OCI-LY3 (cell line): ENCODE results near the gene SLC52A3.

Source experiments
- H2AFZ ChIP-seq: fragments of 200-600, 300-600 bp; shearing (Covaris generic); 2 replicates; pipeline ENCODE4 v1.6.0; 2014; ENCODE audit warnings: antibody characterized with exemption, low read depth, low read length
- H3K27ac ChIP-seq: fragments of 200-600, 300-600 bp; sonication (generic); 2 replicates; pipeline ENCODE4 v1.5.1; 2014; ENCODE audit warnings: mild to moderate bottlenecking, low read length, moderate library complexity, mixed read lengths
- H3K27me3 ChIP-seq: fragments of 200-600, 300-600 bp; sonication (generic); 2 replicates; pipeline ENCODE4 v1.6.1; 2014; ENCODE audit warnings: low read depth, low read length, mixed read lengths
- H3K36me3 ChIP-seq: fragments of 200-600, 300-600 bp; sonication (generic); replicated peaks from 2 replicates; pipeline ENCODE3; 2014; ENCODE audit warnings: low read depth, low read length, mixed read lengths
- H3K4me1 ChIP-seq: fragments of 300-600, 200-600 bp; sonication (generic); 2 replicates; pipeline ENCODE4 v1.6.1; 2014; ENCODE audit warnings: low read length, mixed read lengths
- H3K4me2 ChIP-seq: fragments of 200-600, 300-600 bp; sonication (generic); 2 replicates; pipeline ENCODE4 v1.6.1; 2014; ENCODE audit warnings: low read length, mixed read lengths
- H3K4me3 ChIP-seq: fragments of 300-600, 200-600 bp; sonication (generic); 2 replicates; pipeline ENCODE4 v1.5.1; 2014; ENCODE audit warnings: antibody characterized with exemption, mild to moderate bottlenecking, low read length, moderate library complexity
- H3K79me2 ChIP-seq: fragments of 300-600, 200-600 bp; shearing (Covaris generic); 2 replicates; pipeline ENCODE4 v1.6.1; 2014; ENCODE audit warnings: mild to moderate bottlenecking, low read length, mixed read lengths
- H3K9ac ChIP-seq: fragments of 300-600, 200-600 bp; shearing (Covaris generic); 2 replicates; pipeline ENCODE4 v1.6.0; 2014; ENCODE audit warnings: mild to moderate bottlenecking, low read length, moderate library complexity
- H3K9me3 ChIP-seq: fragments of 200-600, 300-600 bp; shearing (Covaris generic); 2 replicates; pipeline ENCODE4 v1.6.1; 2014; ENCODE audit warnings: low read length, mixed read lengths; ENCODE audit not compliant: insufficient read depth
- H4K20me1 ChIP-seq: fragments of 200-600, 300-600 bp; sonication (generic); 2 replicates; pipeline ENCODE4 v1.6.1; 2016; ENCODE audit warnings: low read length, mixed read lengths; ENCODE audit not compliant: insufficient read depth
- CTCF ChIP-seq: fragments of 200-600, 300-600 bp; sonication (generic); IDR thresholded peaks from 2 replicates; pipeline ENCODE4 v1.5.1; 2014; ENCODE audit warnings: antibody characterized with exemption, low read length, low read depth
- EZH2phosphoT487 ChIP-seq: fragments of 200-600 bp; shearing (Covaris generic); IDR thresholded peaks from 2 replicates; pipeline ENCODE4 v1.6.1; 2018; ENCODE audit warnings: antibody characterized with exemption, mixed run types, low read depth

The SLC52A3 gene

GRCh38 chr20:723756-724155 lies 44.5 kb downstream of the SLC52A3 start:
- no peaks in the 10 kb centered on the region for H3K36me3 ChIP-seq
- H3K4me1 ChIP-seq: peaks cover 28% of the 10 kb centered on the region
- H3K27me3 ChIP-seq: peaks cover 3% of the 10 kb centered on the region; the same call in 1 of the 2 replicates
- no peak overlapping the region for H3K4me3 ChIP-seq
- no peaks in the 10 kb centered on the region for H4K20me1 ChIP-seq
- no peak overlapping the region for H2AFZ ChIP-seq
- H3K27ac ChIP-seq: no peak overlapping the region
- H3K9ac ChIP-seq: no peak overlapping the region
- no peak overlapping the region for H3K4me2 ChIP-seq
- TF ChIP-seq EZH2phosphoT487 (no peak), CTCF (no peak)
- no peaks in the 10 kb centered on the region for H3K79me2 ChIP-seq
- no peaks in the 10 kb centered on the region for H3K9me3 ChIP-seq

GRCh38 chr20:722822-723644 lies 45.3 kb downstream of the SLC52A3 start:
- TF ChIP-seq EZH2phosphoT487 (no peak), CTCF (no peak)
- no peaks in the 10 kb centered on the region for H3K36me3 ChIP-seq
- H3K4me2 ChIP-seq: no peak overlapping the region
- H3K79me2 ChIP-seq: no peaks in the 10 kb centered on the region
- H3K27me3 ChIP-seq: peaks cover 3% of the 10 kb centered on the region; the same call in 1 of the 2 replicates
- no peak overlapping the region for H2AFZ ChIP-seq
- H4K20me1 ChIP-seq: no peaks in the 10 kb centered on the region
- H3K4me1 ChIP-seq: peaks cover 25% of the 10 kb centered on the region; the same call in 1 of the 2 replicates
- H3K9me3 ChIP-seq: no peaks in the 10 kb centered on the region
- H3K27ac ChIP-seq: no peak overlapping the region
- H3K9ac ChIP-seq: no peak overlapping the region
- H3K4me3 ChIP-seq: no peak overlapping the region

GRCh38 chr20:721876-722275 lies 46.4 kb downstream of the SLC52A3 start:
- no peak overlapping the region for H2AFZ ChIP-seq
- H3K79me2 ChIP-seq: no peaks in the 10 kb centered on the region
- H3K27me3 ChIP-seq: peaks cover under 1% of the 10 kb centered on the region; the same call in 1 of the 2 replicates
- TF ChIP-seq EZH2phosphoT487 (no peak), CTCF (no peak)
- H3K4me1 ChIP-seq: peaks cover 18% of the 10 kb centered on the region; the same call in 1 of the 2 replicates
- H3K4me3 ChIP-seq: no peak overlapping the region
- no peaks in the 10 kb centered on the region for H4K20me1 ChIP-seq
- H3K27ac ChIP-seq: no peak overlapping the region
- H3K9me3 ChIP-seq: no peaks in the 10 kb centered on the region
- H3K4me2 ChIP-seq: no peak overlapping the region
- H3K36me3 ChIP-seq: no peaks in the 10 kb centered on the region
- H3K9ac ChIP-seq: no peak overlapping the region

- H3K9ac ChIP-seq: no peak overlapping the region
- no peaks in the 10 kb centered on the region; the same call in 1 of the 2 replicates for H3K9me3 ChIP-seq
- H3K36me3 ChIP-seq: no peaks in the 10 kb centered on the region
- H3K4me3 ChIP-seq: no peak overlapping the region
- no peak overlapping the region for H3K4me2 ChIP-seq
- no peak overlapping the region for H3K27ac ChIP-seq
- H2AFZ ChIP-seq: no peak overlapping the region
- H3K79me2 ChIP-seq: no peaks in the 10 kb centered on the region
- TF ChIP-seq CTCF (no peak), EZH2phosphoT487 (no peak)
- peaks cover 7% of the 10 kb centered on the region; the same call in 1 of the 2 replicates for H3K27me3 ChIP-seq
- no peaks in the 10 kb centered on the region for H4K20me1 ChIP-seq
- peaks cover 7% of the 10 kb centered on the region; the same call in 1 of the 2 replicates for H3K4me1 ChIP-seq
These were observed 48.5 kb downstream of the SLC52A3 start for GRCh38 chr20:719816-720215.
